Activated naive CD4-positive, alpha-beta T cell treated with anti-CD3 and anti-CD28 coated beads, Interleukin-2, amount 50 U/mL, for 16 hours (primary cell): ENCODE measurements around the gene TLCD3B.

Source experiments
- DNase-seq: peaks from one replicate; pipeline ENCODE4 v3.0.0-alpha.2; 2020

Gene TLCD3B, protein sequence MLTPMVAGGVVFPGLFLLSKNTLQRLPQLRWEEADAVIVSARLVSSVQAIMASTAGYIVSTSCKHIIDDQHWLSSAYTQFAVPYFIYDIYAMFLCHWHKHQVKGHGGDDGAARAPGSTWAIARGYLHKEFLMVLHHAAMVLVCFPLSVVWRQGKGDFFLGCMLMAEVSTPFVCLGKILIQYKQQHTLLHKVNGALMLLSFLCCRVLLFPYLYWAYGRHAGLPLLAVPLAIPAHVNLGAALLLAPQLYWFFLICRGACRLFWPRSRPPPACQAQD

GRCh38 chr16:30030841-30031413 is at the start of gene TLCD3B:
TLCD3B (minus strand) TSS chr16:30031271; CDS start chr16:30030527, 744 bp downstream.
- DNase-seq, result no peak

DNA sequence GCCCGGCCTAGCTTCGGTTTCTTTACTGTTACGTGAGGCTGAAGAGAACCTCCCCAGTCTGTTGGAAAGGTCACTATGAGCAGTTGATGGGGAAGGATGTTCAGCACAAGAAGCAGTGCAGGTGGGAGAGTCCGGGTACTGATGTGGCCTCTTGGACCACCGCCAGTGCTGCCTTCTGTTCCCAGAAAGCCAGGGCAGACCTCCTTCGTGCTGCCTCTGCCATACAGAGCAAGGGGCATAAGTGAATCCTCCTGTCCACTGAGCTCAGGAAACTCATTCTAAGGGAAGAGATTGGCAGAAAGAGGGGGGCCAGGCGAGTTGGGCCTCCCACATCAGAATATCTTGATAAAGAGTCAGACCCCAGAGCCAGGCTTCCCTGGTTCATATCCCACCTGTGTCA is 48.4 kb upstream of the TLCD3B start:
- no peak for DNase-seq

GRCh38 chr16:30078744-30079143 is 47.7 kb upstream of the TLCD3B start:
- DNase-seq, result no peak

DNA sequence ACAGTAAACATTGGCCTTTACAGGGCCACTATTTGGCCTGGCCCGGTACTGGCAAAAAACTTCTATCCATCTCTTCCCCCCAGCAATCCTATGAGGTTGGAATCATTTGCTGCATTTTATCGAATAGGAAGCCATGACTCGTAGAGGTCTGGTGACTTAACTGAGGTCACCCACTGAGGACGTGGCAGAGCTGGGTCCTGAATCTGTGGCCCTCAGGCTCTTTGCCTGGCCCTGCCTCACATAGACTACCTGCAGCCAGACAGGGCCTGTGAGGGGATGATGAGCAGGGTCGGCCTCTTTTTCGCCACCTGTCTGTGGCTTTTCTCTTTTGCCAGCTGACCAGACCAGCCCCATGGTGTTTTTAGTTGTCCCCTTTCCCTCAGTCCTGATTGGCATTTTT is 46.6 kb upstream of the TLCD3B start:
- DNase-seq, result no peak

DNA sequence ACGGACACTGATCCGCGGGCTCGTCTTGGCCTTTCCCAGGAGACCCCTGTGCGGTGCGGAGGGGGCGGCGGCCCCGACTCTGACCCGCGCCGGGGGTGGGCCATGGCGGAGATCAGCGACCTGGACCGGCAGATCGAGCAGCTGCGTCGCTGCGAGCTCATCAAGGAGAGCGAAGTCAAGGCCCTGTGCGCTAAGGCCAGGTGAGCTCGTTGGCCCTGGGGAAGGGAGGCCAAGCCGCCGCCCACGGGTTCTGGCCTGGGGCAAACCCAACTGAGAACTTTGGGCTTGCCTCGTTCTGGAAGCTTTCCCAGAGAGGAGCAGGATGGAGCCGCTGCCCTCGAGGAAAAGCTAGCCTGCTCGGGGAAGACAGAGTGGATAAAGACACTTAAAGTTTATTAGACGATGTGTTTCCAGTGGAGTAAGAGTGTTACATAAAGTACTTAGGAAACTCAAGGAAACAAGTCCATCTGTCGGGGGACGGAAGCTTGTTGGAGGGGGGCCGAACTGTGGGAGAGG is 45.3 kb upstream of the TLCD3B start:
- DNase-seq, result no peak

- peak; percentile 91 for DNase-seq
These were observed 44.6 kb upstream of the TLCD3B start, which contains the start of gene PPP4C for GRCh38 chr16:30075503-30076275. PPP4C (plus strand) TSS chr16:30075994; CDS start chr16:30076378, 384 bp downstream.

DNA sequence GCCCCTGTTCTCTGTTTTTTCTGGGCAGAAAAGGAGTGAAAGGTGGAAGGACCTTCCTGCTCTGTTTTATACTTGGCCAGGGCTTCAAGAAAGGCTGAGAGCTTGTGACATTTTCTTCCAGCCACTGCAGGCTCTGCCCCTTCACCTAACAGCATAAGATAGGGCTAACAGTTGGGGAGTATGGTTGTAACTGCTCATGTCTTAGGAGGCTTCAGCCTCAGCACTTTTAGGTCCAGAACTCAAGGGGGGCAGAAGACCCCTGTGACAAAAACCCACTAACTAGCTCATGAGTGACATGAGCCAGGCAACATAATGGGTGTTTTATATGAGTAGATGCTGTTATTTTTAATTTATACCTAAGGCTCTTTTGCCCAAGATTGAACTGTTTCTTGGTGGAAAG is 39.4 kb upstream of the TLCD3B start:
- DNase-seq, result no peak

- DNase-seq, result no peak
These were observed 38.8 kb upstream of the TLCD3B start for GRCh38 chr16:30069611-30070462.

GRCh38 chr16:30068750-30069610 is 37.9 kb upstream of the TLCD3B start:
- DNase-seq, result peak; percentile 67

GRCh38 chr16:30068333-30068732 is 37.3 kb upstream of the TLCD3B start:
- no peak for DNase-seq

DNA sequence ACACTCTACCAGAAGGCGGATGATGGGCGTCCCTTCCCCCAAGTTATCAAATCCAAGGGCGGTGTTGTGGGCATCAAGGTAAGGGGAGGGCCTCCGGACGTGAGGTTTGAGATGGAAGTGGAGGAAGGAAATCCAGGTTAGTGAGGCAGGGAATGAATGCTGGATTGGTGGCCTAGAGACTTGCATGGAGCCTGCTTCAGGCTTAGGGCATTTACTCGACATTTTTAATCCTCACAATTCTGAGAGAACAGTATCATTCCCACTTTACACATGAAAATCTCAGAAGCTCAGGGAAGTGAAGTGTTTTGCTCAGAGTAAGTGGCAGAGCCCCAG is 36.5 kb upstream of the TLCD3B start:
- DNase-seq, result no peak

- DNase-seq, result no peak
These were observed 35.9 kb upstream of the TLCD3B start for GRCh38 chr16:30066761-30067583.

GRCh38 chr16:30065943-30066760 is 35.1 kb upstream of the TLCD3B start:
- DNase-seq, result peak; percentile 51

GRCh38 chr16:30065102-30065942 is 34.3 kb upstream of the TLCD3B start, which contains the start of gene ALDOA:
ALDOA (plus strand) TSS chr16:30065760; CDS start chr16:30066898, 1,138 bp downstream.
- DNase-seq, result peak; percentile 96

GRCh38 chr16:30064729-30065101 is 33.6 kb upstream of the TLCD3B start:
- DNase-seq, result no peak

GRCh38 chr16:30063893-30064728 is 33.0 kb upstream of the TLCD3B start:
- peak; percentile 74 for DNase-seq

DNA sequence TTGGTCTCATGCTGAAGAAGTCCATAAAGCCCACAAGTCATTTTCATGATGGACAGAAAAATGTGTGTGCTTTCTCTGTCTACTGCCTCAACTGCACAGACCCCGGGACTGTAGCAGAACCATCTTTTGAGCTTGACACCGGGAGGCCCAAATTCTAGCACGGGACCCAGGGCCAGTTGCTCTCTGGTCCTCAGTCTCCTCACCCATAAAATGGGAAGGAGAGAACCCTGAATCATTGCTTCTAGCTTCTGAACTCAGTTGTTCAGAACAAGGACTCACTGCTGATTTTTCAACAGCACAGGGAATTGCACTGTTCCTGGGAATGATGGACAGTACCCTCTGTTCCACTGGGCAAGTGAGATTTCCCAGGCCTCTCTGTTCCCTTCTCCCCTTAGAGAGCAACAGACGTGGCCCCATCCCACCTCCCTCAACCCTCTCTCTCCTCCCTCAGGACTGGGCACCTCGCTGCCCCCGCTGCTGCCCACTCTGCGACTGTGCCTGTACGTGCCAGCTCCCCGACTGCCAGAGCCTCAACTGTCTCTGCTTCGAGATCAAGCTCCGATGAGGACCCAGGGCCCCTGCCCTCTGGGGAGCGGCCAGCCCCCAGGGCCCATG is 32.3 kb upstream of the TLCD3B start:
- no peak for DNase-seq
